Cerebellar cortex (tissue), 1 donor: Measurements from ENCODE around the gene OTX1.

Experiments
- DNase-seq: peaks from one replicate; pipeline ENCODE4 v3.0.0-alpha.2; 2015; ENCODE audit warnings: low spot score

Gene OTX1

DNA sequence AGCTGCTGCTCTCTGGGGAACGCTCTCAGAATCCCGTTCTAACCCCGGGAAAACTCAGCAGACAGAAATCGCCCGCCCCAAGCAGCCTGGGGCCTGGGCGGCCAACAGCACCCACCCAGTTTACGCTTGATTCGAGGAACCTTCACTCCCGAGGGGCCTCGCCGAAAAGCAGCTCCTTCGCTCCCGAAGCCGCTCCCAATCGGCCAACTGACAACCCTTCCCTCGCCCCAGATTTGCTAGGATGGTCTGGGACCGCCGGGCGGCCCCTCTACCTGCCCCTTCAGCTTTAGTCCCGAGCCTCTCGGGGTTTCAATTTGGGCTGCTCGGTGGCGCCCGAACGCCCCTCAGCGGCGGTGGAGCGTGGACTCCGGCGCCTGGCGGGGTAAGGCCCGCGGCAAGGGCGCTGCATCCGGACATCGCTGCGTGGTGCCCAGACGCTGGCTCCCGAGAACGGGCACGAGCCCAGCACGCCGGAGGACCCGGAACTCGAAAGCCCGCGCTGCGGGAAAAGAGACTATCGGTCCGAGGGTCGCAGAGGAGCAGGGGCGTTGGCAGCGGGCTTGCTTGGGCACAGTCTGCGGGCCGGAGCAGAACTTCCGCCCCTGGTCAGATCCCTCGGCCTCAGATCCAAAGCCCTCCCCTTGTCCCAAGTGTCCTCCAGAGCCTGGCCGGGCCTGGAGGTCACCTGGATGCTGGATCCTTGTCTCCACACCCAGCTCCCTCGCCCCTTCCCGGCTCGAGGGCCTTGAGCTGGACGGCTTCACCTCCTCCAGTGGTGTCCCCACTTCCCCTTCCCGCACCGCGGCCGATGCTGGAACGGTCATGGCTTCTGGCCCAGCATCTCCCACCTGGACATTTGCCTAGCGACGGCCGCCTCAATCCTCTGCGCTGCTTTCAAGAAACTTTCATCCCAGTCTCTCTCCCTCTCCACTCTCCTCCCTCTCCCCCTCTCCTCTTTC, 3.0 kb upstream of the OTX1 start:
- DNase-seq = no peak

DNA sequence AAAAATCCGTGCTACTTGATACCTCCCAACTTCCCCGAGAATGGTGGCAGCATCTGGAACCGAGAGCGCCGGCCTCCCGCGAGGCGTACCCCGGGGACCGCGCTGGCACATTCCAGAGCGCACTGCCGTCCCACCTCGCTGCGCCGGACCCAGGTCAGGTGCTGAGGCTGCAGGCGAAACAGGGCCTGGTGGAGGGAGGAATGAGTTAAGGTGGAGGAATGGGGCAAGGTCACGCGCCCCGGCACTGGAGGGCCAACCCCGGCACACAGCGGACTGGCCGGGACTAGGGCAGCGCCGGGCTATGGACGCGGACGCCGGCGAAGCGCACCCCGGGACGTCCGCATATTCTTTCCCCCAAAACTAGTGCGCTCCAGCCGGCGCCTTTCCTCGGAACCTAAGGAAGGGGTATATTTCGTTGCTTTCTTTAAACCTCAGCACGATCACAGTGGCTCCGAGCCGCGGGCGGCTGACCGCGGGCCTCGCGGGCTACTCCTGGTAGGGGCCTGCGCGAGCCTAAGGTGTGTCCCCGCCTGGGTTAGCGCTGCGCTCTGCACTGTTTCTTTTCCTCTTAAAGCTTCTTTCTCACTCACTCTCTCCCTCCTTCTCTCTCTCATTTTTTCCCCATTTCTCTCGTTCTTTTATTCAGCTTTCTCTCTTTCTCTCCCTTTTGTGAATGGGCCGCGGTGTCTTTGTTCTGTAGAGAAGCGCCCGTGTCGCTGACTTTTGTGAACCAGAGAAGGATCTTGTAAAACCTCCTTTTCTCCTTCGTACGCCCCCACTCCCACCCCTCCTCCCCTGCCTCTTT, 2.1 kb upstream of the OTX1 start:
- DNase-seq = no peak

DNA sequence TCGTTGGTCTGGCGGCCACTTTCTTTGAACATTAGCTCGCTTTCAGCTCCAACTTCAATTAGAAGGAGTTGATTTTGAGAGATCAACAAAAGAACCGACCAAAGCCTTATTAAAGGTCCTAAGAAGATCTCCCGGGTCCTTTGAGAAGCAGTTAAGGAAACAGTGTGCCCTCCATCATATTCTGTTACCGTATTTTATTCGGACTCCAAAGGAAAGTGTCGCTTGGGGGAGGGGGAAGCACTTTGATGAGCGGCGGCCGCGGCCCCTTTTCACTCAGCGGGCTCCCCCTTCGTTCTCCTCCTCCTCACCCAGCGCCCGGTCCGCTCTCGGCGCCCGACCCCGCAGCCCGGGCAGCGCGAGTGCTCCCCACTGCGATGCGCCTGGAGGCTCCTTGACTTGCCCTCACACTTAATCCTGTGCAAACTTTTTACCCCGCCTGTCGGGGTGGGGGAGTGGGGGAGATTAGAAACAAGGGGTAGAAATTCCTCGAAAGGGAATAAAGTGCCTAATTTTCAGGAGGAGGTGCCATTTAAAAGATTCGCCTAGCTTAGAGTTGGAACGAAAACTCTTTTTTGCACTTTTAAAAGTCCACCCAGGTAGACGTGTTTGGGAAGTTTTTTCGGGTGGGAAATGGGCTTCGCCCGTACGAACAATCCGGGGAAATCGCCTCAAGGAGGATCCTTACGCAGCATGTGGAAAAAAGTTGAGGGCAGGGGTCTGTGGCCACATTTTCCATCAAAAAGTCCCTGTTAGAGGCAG, 1.2 kb upstream of the OTX1 start:
- no peak for DNase-seq

DNA sequence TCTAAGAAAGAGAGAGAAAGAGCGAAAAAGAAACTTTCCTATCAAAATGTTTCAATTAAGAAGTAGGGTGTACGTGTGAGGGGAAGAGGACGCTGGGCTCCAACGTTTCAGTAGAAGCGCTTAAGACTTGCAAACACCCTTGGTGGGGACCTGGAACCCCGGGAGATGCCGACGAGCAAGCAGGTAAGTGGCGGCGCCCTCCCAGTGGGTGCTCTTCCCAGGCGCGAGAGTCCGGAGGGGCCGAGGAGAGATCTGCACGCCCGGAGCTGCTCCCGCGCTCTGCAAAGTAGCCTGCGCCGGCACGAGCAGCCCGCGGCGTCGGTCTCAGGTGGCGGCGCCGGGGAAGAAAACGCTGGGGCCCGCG, 678 bp upstream of the OTX1 start:
- DNase-seq = peak; percentile 10

DNA sequence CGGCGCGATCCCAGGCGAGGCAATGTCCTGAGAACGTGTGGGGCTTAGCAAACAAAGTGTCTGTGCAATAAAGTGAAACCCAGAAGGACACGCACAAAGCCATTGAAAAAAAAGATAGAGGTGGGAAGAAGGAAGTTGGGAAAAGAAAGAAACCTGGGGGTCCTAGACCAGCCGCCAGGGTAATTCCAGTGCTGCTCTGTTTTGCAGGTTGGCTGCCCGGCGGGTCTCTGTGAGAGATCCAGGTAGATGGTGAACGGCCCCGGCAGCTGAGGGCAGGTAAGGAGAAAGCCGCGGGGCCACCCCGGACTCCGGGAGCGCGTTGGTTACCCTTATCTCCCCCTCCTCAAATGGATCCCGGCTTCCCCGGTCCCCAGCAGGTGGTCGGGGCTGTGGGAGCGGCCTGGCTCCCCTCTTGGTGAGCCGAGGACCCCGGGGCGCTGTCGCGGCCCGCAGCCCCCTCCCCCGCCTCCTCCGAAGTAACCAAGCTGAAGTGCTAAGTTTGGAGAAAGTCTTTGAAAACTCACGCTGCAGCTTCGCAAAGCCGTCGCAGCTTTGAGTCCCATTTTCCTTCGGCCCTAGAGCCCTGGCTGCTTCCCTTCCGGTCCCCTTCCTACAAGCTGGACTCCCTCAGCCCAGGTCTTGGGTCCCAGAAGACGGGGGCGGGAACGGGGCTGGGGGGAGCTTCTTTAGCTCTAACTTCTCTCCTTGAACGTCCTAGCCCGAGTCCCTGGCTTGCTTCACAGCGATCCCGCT, 588 bp downstream of the OTX1 start:
- no peak for DNase-seq

DNA sequence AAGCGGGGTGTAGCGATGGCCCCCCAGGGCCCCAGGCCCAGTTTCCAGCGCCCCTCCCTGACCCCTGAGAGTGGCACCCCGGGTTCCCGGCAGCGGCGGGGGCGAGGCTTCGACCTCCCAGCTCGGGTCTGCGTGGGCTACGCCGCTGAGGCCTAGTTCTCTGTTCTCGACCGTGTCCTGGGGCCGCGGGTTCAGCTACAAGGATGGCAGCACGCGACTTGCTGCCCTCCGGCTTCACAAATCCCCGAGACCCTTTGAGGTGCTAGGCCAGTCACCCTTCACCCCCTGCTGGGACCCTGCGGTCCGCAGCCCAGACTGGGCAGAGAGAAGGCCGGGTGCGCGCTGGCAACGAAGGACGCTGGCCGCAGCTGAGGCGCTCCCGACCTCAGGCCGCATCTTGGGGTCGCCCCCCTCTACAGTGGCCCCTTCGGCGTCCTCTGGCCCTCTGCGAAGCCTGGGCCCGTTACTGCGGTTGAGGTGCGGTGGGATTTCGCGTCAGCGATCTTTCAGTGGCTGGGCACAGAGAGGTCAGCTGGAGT, 1.2 kb downstream of the OTX1 start:
- DNase-seq = no peak

DNA sequence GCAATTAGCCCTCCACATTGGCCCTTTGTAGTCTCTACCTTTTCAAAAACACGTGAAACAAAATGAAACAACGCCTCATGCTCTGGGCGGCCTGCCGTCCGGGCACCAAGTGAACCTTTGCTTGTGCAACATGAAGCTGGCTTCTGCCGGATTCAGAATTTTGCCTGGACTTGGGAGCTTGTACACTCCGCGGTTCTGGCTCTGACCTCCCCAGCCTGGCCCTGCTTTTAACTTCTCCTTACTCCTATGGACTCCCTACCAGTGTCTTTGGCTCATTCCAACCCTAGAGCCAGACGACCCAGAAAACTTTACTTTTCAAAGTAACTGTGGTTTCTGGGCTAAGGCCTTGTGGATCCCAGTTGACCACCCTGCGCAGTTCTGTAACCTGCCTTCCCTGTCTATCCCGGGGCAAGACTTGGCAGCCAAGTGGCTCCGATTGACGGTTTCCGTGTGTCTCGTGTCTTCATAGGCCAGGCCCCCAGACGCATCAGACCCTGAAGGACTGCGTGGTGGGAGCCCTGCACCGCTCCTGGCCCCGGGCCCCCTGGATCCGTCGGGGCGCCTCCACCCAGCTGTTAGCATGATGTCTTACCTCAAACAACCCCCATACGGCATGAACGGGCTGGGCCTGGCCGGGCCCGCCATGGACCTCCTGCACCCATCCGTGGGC, 1.9 kb downstream of the OTX1 start:
- no peak for DNase-seq

DNA sequence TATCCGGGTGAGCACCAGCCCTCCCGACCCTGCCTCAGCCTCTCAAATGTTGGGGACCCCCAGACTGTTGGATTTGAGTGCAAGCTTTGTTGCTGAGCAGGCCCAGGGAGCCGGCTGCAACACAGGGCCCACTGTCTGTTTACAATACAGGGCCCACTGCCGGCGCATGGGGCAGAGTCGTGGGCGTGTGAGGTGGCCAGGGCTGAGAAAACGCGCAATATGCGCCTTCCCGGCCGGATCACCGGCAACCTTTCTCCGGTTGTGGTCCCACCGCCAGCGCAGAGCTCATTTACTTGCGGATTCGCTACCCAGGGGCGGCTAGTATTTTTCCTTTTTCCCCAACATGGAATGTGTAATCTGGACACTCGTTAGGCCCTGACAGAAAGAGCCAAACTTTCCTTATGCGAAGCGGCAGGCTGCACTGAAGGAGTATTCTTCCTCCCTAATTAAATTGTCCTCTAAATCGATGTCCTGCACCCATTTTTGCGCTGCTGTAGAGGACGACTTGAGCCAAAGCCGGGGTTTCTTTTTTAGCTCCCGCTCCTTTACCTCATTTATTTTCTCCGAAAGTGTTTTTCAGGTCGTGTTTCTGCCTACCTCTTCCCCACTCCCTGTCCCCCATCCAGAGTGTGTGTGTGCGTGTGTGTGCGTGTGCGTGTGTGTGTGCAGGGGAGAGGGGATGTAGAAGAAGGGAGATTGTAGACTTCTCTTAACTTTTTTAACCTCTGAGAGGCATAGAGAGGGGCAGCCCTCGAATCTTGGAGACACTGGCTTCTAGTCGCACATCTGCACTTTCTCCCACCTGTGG, 2.7 kb downstream of the OTX1 start:
- DNase-seq = no peak

DNA sequence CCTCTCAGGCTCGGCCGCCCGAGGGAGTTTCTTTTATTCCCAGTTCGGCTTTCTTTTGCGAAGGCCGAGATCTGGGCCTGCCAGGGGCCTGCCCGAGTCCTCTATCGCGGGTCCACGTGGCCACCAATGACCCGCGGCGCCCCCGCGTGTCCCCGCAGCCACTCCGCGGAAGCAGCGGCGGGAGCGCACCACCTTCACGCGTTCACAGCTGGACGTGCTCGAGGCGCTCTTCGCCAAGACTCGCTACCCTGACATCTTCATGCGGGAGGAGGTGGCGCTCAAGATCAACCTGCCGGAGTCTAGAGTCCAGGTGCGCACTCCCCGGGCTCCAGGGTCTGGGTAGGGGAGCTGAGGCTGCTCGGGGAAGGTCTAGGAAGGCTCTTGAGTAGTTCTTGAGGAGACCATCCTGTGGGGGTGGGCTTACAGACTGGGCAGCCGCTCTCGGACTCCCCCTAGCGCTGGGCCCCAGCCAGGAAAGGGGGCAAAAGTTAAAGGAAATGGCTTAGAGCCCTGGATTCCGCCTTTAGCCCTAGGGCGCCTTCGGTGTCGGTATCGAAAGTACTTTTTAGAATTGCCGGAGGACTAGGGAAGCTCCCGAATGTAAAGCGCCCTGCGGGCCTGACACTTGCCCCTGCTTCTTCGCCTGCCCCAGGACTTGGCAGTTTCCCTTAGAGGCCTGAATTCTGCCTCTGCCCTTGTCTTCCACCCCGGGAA, 3.4 kb downstream of the OTX1 start:
- DNase-seq = no peak

DNA sequence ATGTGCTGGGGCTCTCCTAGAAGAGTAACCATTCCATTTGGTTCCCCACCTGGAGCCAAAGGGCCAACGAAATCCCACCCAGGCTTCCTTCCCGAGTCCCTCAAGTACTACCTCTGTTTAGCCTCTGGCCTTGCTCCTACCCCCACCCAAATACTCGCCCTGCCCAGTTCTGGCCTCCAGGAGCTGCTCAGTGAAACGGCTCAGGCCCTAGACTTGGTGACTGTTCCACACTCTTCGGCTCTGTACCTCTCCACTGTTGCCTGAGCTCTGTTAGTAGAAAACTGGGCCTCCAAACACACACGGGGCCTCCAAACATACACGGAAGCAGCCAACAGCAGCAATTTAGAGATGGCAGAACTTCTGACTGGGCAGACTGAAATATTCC, 4.2 kb downstream of the OTX1 start:
- DNase-seq = no peak

DNA sequence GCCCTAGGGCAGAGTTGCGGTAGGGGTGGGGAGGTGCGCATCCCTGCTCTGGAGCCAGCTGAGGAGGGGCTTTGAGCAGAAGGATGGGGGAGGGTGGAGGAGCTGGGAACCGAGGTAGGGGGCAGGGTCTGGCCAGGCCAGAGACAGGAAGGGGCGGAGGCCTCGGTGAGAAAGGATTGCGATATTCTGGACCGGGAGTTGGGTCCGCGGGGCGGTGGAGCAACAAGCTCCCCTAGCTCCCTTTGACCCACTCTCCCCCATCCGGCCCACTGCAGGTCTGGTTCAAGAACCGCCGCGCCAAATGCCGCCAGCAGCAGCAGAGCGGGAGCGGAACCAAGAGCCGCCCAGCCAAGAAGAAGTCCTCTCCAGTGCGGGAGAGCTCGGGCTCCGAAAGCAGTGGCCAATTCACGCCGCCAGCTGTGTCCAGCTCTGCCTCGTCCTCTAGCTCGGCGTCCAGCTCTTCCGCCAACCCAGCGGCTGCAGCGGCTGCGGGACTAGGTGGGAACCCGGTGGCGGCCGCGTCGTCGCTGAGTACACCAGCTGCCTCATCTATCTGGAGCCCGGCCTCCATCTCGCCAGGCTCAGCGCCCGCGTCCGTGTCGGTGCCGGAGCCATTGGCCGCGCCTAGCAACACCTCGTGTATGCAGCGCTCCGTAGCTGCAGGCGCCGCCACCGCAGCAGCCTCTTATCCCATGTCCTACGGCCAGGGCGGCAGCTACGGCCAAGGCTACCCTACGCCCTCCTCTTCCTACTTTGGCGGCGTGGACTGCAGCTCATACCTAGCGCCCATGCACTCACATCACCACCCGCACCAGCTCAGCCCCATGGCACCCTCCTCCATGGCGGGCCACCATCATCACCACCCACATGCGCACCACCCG, 4.8 kb downstream of the OTX1 start:
- DNase-seq = no peak

DNA sequence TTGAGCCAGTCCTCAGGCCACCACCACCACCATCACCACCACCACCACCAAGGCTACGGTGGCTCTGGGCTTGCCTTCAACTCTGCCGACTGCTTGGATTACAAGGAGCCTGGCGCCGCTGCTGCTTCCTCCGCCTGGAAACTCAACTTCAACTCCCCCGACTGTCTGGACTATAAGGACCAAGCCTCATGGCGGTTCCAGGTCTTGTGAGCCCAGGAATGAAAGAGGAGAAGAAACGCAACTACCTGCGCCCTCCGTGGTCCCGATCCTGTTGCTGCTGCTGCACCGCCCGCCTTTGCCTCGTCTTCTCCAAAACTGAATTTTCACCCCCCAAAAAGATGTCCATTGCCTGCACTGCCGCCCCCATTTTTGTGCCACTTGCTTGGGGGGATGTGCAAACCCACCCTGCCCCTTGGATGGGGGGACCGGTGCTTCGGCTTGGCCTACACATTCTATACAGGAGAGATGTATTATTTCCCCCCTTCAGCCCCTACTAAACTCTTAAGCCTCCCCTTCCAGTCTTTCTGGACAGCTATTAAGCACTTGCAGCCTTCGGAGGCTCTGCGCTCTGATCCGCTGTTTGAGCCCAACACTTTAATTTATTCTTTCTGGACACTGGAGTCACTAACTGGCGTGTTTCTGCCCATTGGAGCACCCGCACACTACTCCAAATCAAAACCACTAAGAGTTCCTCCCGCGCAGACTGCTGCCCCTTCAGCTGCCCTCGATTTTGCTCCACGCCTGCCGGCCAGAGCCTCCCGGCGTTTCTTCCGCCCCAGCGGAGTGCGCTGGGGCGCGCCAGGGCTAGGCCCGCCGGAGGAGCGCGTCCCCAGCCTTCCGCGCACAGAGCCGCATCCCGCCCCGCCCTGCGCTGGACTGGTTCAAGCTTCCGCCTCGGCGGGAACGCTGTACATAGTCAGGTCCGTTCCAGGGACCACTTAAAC, 5.7 kb downstream of the OTX1 start:
- DNase-seq = no peak

DNA sequence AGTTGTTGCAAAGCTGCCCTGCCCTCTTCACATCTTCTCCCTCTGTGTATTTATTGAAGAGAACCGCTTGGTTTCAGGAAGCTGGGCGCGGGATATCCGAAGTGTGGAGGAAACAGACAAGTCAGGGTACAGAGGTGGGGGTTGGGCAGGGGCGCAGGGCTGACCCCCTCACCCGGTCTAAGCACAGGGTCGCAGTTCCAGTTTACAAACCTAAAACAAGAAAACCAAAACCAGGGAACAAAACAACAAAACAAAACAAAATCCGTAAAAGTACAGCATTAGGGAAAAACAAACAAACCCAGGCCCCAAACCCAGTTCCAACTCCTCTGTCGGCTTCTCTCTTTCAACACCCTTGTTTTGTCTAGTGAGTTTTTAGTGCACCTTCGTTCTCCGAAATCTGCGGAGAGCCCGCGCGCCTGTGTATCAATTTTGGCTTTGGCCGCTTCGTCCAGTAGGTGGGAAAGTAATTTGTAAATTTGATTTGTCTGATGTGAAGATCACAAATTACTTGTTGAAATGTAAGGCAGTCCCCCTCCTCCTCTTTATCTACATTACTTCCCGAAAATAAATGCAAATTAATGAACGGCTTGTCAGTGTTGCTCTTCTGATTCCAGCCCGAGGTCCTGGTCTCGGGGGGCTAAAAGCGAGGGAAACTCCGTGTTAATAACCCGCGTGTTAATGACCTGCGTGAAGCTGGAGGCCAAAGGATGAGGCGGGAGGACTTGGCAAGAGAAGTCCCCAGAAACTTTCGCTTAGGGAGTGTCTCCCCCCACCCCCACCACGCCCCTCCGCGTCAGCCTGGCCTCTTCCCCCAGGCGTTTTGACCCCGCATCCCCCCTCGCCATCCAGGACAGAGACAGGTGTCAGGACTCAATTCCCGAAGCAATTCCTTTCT, 6.9 kb downstream of the OTX1 start:
- DNase-seq = no peak

DNA sequence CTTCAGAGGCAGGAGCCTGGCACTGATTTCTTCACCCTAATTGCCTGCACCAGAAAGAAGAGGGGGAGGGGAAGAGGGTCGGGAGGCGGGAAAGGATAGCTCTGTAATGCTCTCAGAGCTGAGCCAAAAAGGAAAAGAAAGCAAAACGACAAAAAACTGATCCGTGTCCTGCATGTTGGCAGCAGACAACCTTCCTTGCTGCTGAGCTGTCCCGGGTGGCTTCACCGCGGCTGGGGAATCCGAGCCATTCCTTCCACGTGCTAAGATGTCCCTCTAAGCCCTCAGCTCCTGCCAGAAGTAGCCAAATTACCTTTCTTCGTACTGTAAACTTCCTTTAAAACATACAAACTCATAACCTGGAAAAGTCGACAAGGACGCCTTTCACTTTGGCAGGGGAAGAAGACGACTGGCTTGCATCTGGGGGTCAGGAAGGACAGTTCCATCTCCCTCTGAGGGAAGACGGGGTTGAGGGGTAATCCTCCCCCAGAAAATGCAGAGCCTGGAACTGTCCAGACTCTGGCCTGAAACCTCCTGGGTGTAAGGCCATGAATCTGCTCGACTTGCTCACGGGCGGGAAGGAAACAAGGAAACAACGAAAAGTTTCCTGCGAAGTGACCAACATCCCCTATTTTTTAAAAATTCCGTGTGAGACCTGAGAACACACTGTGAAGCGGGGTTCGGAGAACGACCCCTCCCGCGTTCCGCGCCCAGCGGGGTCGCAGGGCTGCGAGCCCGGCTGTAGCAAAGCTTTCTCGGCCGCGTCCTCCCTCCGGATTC, 7.7 kb downstream of the OTX1 start:
- DNase-seq = no peak
